ENCODE results near the gene ANKRD11. TPM values are rescaled to one million over a fixed set of nuclear protein-coding genes. Genes with fewer than 3 reads are reported as not detected.
A peak's percentile ranks its signal among the peaks of the same experiment; 100 is the strongest.

ANKRD11 gene
- total RNA-seq (100 to 1,000 TPM in 1 of 4 donors, 10 to 100 TPM in 3; 42.6 to 161 (median 48.8) TPM), polyA plus RNA-seq (10 to 100 TPM; 30.6 to 96.8 (median 37.0) TPM)

DNA sequence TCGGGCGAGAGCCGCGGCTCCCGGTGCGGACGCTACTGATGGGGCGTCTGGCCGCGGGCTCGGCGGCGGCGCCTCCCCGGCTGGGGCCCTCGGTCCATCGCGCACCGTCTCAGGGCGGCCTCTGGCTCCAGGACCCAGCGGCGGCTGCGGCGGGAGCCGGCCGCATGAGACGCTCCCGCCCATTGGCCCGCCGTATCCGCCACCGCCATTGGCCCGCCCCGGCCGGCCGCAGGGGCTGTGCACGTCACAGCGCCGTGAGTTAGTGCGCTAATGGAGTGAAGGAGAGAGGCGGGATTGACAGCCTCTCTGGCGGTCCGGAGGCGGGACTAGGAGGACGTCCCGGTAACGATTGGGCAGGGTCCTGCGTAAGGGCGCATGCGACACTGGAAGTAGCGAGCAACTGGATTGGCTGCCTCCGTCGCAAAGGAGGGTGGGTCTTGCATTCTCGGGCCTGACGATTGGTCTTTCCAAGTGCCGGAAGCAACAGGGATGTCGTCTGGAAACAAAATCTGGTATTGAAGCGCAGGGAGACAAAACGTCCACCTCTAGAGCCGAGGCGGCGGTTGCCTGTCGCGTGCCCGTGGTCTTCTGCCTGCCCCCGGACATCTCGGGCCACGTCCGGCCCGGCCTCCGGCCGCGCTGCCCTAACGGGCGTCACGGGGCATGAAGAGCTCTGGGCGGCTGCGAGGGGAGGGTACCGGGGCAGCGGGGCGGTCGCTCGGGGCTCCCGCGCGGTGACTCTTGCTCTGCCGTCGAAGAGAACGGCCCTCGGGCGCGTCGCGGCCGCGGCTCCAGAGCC, at the start of gene ANKRD11:
Gene ANKRD11 (minus strand): TSS at position 123 of the 799 bp plus-strand sequence. CDS start 173,542 bp downstream, outside the sequence.
- H3K4me1 ChIP-seq, result peaks cover 0 to 48% (median 42%) of the 10 kb centered on the region in 4 donors
- H3K27me3 ChIP-seq, result no peaks in the 10 kb centered on the region
- H3K4me3 ChIP-seq, result peak within 1 kb of the TSS; percentile 69 to 98 (median 95)
- intact Hi-C loops (cut with DNase I), result loop anchor here (1.0 to 5.0 kb wide), 3 partner anchors 18 to 95 kb away; partner anchors contain the start of genes RPL13 and SPG7
- H3K27ac ChIP-seq, result peak within 1 kb of the TSS; percentile 95 to 100 (median 98)
- no peaks in the 10 kb centered on the region for H3K36me3 ChIP-seq
- 0% methylated on average over 96 of the region's 96 CpGs for WGBS, 2 donors
- no peaks in the 10 kb centered on the region for H3K9me3 ChIP-seq
- no peak for TF ChIP-seq EP300 (IDR thresholded peaks at IDR 0.05)
- peak; percentile 76 to 92 (median 78) for TF ChIP-seq POLR2AphosphoS5 (IDR thresholded peaks at IDR 0.05)
- TF ChIP-seq, protein P1, sequence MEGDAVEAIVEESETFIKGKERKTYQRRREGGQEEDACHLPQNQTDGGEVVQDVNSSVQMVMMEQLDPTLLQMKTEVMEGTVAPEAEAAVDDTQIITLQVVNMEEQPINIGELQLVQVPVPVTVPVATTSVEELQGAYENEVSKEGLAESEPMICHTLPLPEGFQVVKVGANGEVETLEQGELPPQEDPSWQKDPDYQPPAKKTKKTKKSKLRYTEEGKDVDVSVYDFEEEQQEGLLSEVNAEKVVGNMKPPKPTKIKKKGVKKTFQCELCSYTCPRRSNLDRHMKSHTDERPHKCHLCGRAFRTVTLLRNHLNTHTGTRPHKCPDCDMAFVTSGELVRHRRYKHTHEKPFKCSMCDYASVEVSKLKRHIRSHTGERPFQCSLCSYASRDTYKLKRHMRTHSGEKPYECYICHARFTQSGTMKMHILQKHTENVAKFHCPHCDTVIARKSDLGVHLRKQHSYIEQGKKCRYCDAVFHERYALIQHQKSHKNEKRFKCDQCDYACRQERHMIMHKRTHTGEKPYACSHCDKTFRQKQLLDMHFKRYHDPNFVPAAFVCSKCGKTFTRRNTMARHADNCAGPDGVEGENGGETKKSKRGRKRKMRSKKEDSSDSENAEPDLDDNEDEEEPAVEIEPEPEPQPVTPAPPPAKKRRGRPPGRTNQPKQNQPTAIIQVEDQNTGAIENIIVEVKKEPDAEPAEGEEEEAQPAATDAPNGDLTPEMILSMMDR (IDR thresholded peaks at IDR 0.05), result no peak
- peak; percentile 37 to 44 for TF ChIP-seq POLR2A (IDR thresholded peaks at IDR 0.05)
- DNase-seq, result peak; percentile 100

DNA sequence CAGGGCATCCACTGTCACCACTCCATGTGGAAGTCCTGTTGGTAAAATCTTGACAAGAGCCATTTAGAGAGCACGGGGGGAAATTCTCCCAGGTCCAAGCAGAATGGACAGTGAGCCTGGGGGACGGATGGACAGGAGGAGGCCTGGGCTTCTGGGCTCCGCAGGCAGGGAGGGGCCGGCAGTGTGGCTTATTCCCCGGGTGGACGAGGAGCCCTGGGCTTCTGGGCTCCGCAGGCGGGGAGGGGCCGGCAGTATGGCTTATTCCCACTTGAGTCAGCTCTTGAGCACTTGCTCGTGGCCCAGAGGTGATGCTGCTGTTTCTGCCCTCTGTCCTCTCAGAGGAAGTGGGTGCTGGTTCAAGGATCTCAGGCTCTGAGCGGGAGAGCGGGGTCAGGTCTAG, 47.9 kb upstream of the ANKRD11 start:
- no peaks in the 10 kb centered on the region for H3K4me1 ChIP-seq
- intact Hi-C loops (cut with DNase I), result no loop called here
- no peaks in the 10 kb centered on the region for H3K27me3 ChIP-seq
- no peak for DNase-seq
- H3K36me3 ChIP-seq, result peaks cover 13 to 71% (median 50%) of the 10 kb centered on the region in 4 donors
- H3K9me3 ChIP-seq, result no peaks in the 10 kb centered on the region
- WGBS, 2 donors, result 96% methylated on average over 12 of the region's 12 CpGs
- no peak overlapping the region for H3K27ac ChIP-seq
- no peak for TF ChIP-seq EP300 (IDR thresholded peaks at IDR 0.05)
- TF ChIP-seq POLR2A (IDR thresholded peaks at IDR 0.05), result no peak
- TF ChIP-seq, protein P1 (IDR thresholded peaks at IDR 0.05), result no peak
- TF ChIP-seq POLR2AphosphoS5 (IDR thresholded peaks at IDR 0.05), result no peak
- no peak overlapping the region for H3K4me3 ChIP-seq

DNA sequence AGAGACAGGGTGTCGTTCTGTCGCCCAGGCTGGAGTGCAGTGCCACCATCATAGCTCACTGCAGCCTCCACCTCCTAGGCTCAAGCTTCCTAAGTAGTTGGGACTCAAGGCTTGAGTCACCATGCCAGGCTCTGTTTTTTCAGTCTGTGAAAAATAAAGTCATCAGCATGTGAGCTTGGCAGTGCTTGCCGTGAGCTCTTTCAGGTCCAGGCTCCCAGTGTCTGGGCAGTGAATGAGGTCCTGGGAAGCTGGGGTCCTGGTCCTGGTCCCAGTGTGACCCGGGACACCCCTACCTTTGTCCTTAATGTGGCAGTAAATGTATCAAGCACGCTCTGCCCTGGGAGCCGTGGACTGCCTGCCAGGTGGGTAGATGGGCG, 47.2 kb upstream of the ANKRD11 start:
- H3K27ac ChIP-seq, result no peak overlapping the region
- WGBS, 2 donors, result 93 to 95% methylated on average over 7 of the region's 7 CpGs
- H3K27me3 ChIP-seq, result no peaks in the 10 kb centered on the region
- no peaks in the 10 kb centered on the region for H3K4me1 ChIP-seq
- peaks cover 13 to 78% (median 54%) of the 10 kb centered on the region in 4 donors for H3K36me3 ChIP-seq
- TF ChIP-seq, protein P1 (IDR thresholded peaks at IDR 0.05), result no peak
- no peak for TF ChIP-seq POLR2A (IDR thresholded peaks at IDR 0.05)
- TF ChIP-seq POLR2AphosphoS5 (IDR thresholded peaks at IDR 0.05), result no peak
- TF ChIP-seq EP300 (IDR thresholded peaks at IDR 0.05), result no peak
- DNase-seq, result no peak
- H3K9me3 ChIP-seq, result no peaks in the 10 kb centered on the region
- intact Hi-C loops (cut with DNase I), result no loop called here
- no peak overlapping the region for H3K4me3 ChIP-seq

DNA sequence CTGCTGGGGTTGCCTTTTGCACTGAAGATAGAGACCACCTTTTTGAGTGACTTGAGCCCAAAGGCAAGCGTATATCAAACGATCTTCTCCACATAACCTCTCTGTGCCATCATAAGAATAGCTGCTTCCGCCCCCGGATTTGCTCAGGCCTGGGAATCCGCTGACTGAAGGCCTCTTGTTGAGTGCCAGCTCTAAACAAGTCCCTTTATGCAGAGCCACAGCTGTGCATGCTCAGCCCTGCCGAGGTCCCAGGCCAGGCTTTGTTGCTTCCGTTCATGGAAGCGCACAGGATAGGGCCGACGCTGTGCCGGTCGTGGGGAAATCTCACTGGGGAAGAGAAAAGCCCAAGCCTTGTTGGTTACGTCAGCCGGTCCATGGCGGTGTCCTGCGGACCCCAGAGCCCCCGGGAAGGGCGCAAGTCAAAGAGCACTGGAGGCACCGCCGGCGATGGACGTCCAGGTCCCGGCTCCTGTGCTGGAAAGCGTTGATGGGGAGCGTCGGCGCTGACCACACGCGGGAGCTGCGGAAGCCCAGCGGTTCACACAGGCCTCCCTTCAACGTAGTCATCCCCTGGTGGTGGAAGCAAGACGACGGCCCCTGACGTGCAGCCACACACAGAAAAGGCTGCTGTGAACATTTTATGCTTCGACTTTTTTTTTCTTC, 46.7 kb upstream of the ANKRD11 start:
- WGBS, 2 donors, result 91% methylated on average over 36 of the region's 36 CpGs
- Histone ChIP-seq H3K27ac (no peak overlapping the region), H3K36me3 (peaks cover 13 to 78% (median 57%) of the 10 kb centered on the region in 4 donors), H3K27me3 (no peaks in the 10 kb centered on the region), H3K9me3 (no peaks in the 10 kb centered on the region), H3K4me3 (no peak overlapping the region), H3K4me1 (no peaks in the 10 kb centered on the region)
- intact Hi-C loops (cut with DNase I), result no loop called here
- no peak for DNase-seq
- TF ChIP-seq POLR2A (IDR thresholded peaks at IDR 0.05), result no peak
- TF ChIP-seq, protein P1 (IDR thresholded peaks at IDR 0.05), result no peak
- TF ChIP-seq EP300 (IDR thresholded peaks at IDR 0.05), result no peak
- TF ChIP-seq POLR2AphosphoS5 (IDR thresholded peaks at IDR 0.05), result no peak
